OCI-LY7 (cell line): ENCODE results near the gene ODF4. TPM values are rescaled to one million over a fixed set of nuclear protein-coding genes. Genes with fewer than 3 reads are reported as not detected.

ENCODE experiments used
- BruUV-seq: library from RNA; stranded (reverse); fragments of 400-500 nt; replicated peaks from 2 replicates; lab custom pipeline; 2021; lab: Mats Ljungman, UMichigan
- CTCF ChIA-PET: fragments of 300-600 bp; sonication (Branson Sonifier 250); formaldehyde crosslinking; loops from one replicate; lab custom pipeline; 2022; ENCODE audit warnings: antibody characterized with exemption; ENCODE audit not compliant: unreplicated experiment; lab: Charles Lee
- POLR2A ChIA-PET: fragments of 300-600 bp; sonication (Branson Sonifier 250); formaldehyde crosslinking; loops from one replicate; lab custom pipeline; 2022; ENCODE audit warnings: antibody characterized with exemption; lab: Charles Lee
- DNase-seq: peaks from one replicate; pipeline ENCODE4 v3.0.0-alpha.2; 2015; ENCODE audit warnings: low spot score
- H2AFZ ChIP-seq: fragments of 200-600 bp; sonication (generic), shearing (Covaris generic); 2 replicates; pipeline ENCODE4 v1.6.1; 2014; ENCODE audit warnings: mild to moderate bottlenecking, antibody characterized with exemption, low read length, moderate library complexity
- H3K27ac ChIP-seq: fragments of 200-600 bp; sonication (generic); 2 replicates; pipeline ENCODE4 v1.5.1; 2014; ENCODE audit warnings: mixed run types, low read depth, mild to moderate bottlenecking, moderate library complexity, low read length, inconsistent platforms; ENCODE audit not compliant: poor library complexity, severe bottlenecking
- H3K36me3 ChIP-seq: fragments of 200-600 bp; sonication (generic); 2 replicates; pipeline ENCODE4 v1.6.1; 2014; ENCODE audit warnings: mild to moderate bottlenecking, antibody characterized with exemption, low read length, moderate library complexity, mixed read lengths; ENCODE audit not compliant: insufficient read depth
- H3K4me1 ChIP-seq: fragments of 200-600 bp; sonication (generic); 2 replicates; pipeline ENCODE4 v1.5.1; 2014; ENCODE audit warnings: mild to moderate bottlenecking, low read length; ENCODE audit not compliant: insufficient read depth, poor library complexity, severe bottlenecking
- H3K4me2 ChIP-seq: fragments of 200-600 bp; sonication (generic); 2 replicates; pipeline ENCODE4 v1.6.1; 2014; ENCODE audit warnings: mild to moderate bottlenecking, low read length
- H3K4me3 ChIP-seq: fragments of 200-600 bp; sonication (generic); 2 replicates; pipeline ENCODE4 v1.5.1; 2014; ENCODE audit warnings: mild to moderate bottlenecking, low read depth, low read length; ENCODE audit not compliant: poor library complexity, severe bottlenecking
- H3K79me2 ChIP-seq: fragments of 200-600 bp; sonication (generic); 2 replicates; pipeline ENCODE4 v1.6.1; 2016; ENCODE audit warnings: low read depth, mild to moderate bottlenecking, low read length, moderate library complexity, mixed read lengths; ENCODE audit not compliant: insufficient read depth
- H3K9me2 ChIP-seq: fragments of 200-600 bp; sonication (generic); 2 replicates; pipeline ENCODE4 v1.6.1; 2016; ENCODE audit warnings: mild to moderate bottlenecking, low read length, mixed read lengths; ENCODE audit not compliant: insufficient read depth
- H3K9me3 ChIP-seq: fragments of 200-600 bp; sonication (generic); 2 replicates; pipeline ENCODE4 v1.6.1; 2014; ENCODE audit warnings: mild to moderate bottlenecking, mixed run types, low read length, mixed read lengths
- H4K20me1 ChIP-seq: fragments of 200-600 bp; sonication (generic); 2 replicates; pipeline ENCODE4 v1.6.1; 2014; ENCODE audit warnings: mild to moderate bottlenecking, antibody characterized with exemption, low read length, moderate library complexity, mixed read lengths; ENCODE audit not compliant: insufficient read depth
- CTCF ChIP-seq: fragments of 200-600 bp; sonication (generic); conservative IDR thresholded peaks from 2 replicates; pipeline ENCODE4 v1.5.1; 2014; ENCODE audit warnings: mild to moderate bottlenecking, antibody characterized with exemption, low read length, moderate library complexity, mixed read lengths
- EZH2phosphoT487 ChIP-seq: fragments of 200-600 bp; sonication (generic); IDR thresholded peaks from 2 replicates; pipeline ENCODE4 v1.6.1; 2018; ENCODE audit warnings: low read depth, borderline replicate concordance, mild to moderate bottlenecking, mixed run types, antibody characterized with exemption, low read length, moderate library complexity, mixed read lengths
- intact Hi-C: fragments of 100-400 bp; cut with micrococcal nuclease; formaldehyde crosslinking; loops from one replicate; pipeline ENCODE4 v1.10.0; 2022; ENCODE audit not compliant: unreplicated experiment
- total RNA-seq, 2 experiments: library from RNA; depleted of rRNA in 1 of 2; stranded (reverse); fragments of >200 nt in 1 of 2; shearing (Covaris generic) in 1 of 2; gene quantifications; 2 replicates each; pipeline ENCODE4 v1.2.3, GENCODE V29; 2014 to 2022

Gene ODF4
- total RNA-seq, 2 experiments from 2014 or later: not detected

- POLR2A ChIA-PET: interaction anchor here (0.6 kb wide), 1 partner anchor 24 kb away, joined by 6 read pairs; no protein-coding TSS in a partner anchor
- no TSS peak for BruUV-seq
These were observed 26.7 kb upstream of the ODF4 start for GRCh38 chr17:8312726-8313600.

DNA sequence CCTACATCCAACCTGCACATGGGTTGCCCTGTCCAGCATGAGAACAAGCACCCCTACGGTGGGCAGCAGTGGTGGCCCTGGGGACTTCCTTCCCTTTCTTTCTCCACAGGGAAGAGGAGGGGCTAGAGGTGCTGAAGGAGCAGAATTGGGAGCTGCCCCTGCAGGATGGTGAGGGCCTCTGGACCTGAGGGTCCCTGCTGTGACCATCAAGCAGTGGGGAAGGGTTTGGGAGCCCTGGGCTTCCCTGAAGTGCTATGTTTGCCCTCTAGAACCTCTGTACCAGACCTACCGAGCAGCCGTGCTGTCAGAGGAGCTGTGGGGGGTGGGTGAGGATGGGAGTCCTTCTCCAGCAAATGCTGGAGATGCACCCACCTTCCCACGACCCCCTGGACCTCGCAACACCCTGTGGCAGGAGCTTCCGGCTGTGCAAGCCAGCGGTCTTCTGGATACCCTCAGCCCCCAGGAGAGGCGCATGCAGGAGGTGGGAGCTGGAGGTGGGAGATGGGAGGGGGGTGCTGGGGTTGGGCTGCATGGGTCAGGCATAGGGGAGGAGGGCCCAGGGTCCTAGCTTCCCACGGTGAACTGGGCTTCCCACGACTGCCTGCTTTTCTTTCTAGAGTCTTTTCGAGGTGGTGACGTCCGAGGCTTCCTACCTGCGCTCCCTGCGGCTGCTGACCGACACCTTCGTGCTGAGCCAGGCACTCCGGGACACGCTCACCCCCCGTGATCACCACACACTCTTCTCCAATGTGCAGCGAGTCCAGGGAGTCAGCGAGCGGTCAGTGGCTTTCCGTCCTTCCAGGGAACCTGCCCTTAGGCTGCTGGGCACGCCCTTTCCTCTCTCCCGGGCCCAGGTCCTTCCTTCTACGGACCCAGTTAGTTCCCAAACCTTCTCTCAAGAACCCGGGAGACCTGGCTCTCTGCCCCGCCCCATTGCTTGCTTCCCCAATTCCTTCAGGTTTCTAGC lies 24.6 kb upstream of the ODF4 start:
- no peaks in the 10 kb centered on the region for H3K9me3 ChIP-seq
- H4K20me1 ChIP-seq: no peaks in the 10 kb centered on the region
- H3K36me3 ChIP-seq: no peaks in the 10 kb centered on the region
- H3K4me2 ChIP-seq: no peak overlapping the region
- no peak overlapping the region for H2AFZ ChIP-seq
- no peaks in the 10 kb centered on the region for H3K4me1 ChIP-seq
- no peak overlapping the region for H3K4me3 ChIP-seq
- ChIA-PET POLR2A (no interaction called here), CTCF (interaction anchor here (0.5 kb wide), 1 partner anchor 31 kb away, joined by 4 read pairs; no protein-coding TSS in a partner anchor)
- DNase-seq: no peak
- no TSS peak for BruUV-seq
- H3K9me2 ChIP-seq: no peaks in the 10 kb centered on the region
- no peaks in the 10 kb centered on the region for H3K79me2 ChIP-seq
- H3K27ac ChIP-seq: no peak overlapping the region
- TF ChIP-seq EZH2phosphoT487 (no peak), CTCF (no peak)
- intact Hi-C loops: loop anchor here (5.0 kb wide), 1 partner anchor 47 kb away; no protein-coding TSS in a partner anchor

More at GRCh38 chr17:8312726-8313600, 26.7 kb upstream of the ODF4 start:
- no peaks in the 10 kb centered on the region for H4K20me1 ChIP-seq
- no peak overlapping the region for H2AFZ ChIP-seq
- H3K9me3 ChIP-seq: no peaks in the 10 kb centered on the region
- H3K9me2 ChIP-seq: no peaks in the 10 kb centered on the region
- H3K36me3 ChIP-seq: no peaks in the 10 kb centered on the region
- H3K27ac ChIP-seq: no peak overlapping the region
- H3K4me2 ChIP-seq: no peak overlapping the region
- H3K4me1 ChIP-seq: no peaks in the 10 kb centered on the region
- CTCF ChIA-PET: no interaction called here
- H3K79me2 ChIP-seq: no peaks in the 10 kb centered on the region
- TF ChIP-seq EZH2phosphoT487 (no peak), CTCF (no peak)
- DNase-seq: no peak
- intact Hi-C loops: loop anchor here (5.0 kb wide), 1 partner anchor 49 kb away; no protein-coding TSS in a partner anchor
- H3K4me3 ChIP-seq: no peak overlapping the region
